ENCODE measurements around the gene CC2D2A.

The CC2D2A gene

GRCh38 chr4:15533817-15534216 is 64.1 kb downstream of the CC2D2A start:
- H3K9ac ChIP-seq (ENCODE audit: low read length), result no peak overlapping the region
- no peaks in the 10 kb centered on the region for H3K36me3 ChIP-seq (ENCODE audit: low read length)
- no peak overlapping the region for H3K4me2 ChIP-seq (ENCODE audit: low read depth, low read length, poor library complexity, severe bottlenecking)
- H3F3A ChIP-seq (ENCODE audit: insufficient read depth), result no peaks in the 10 kb centered on the region
- TF ChIP-seq EZH2phosphoT487 (conservative IDR thresholded peaks at IDR 0.05; ENCODE audit: low read length) (no peak), CTCF (IDR thresholded peaks at IDR 0.05; ENCODE audit: insufficient read depth, low read length, poor library complexity, severe bottlenecking) (no peak)
- no peak overlapping the region for H3K27ac ChIP-seq (ENCODE audit: low read depth, low read length)
- H3K79me2 ChIP-seq (ENCODE audit: insufficient read depth, low read length), result no peaks in the 10 kb centered on the region
- no peaks in the 10 kb centered on the region for H4K20me1 ChIP-seq (ENCODE audit: low read depth, low read length)
- H3K9me2 ChIP-seq (replicated peaks; ENCODE audit: insufficient read depth, low read length), result no peaks in the 10 kb centered on the region
- H3K9me3 ChIP-seq (ENCODE audit: insufficient read depth, low read length), result no peaks in the 10 kb centered on the region
- H2AFZ ChIP-seq (ENCODE audit: low read depth, low read length, severe bottlenecking), result no peak overlapping the region
- no peak overlapping the region for H3K4me3 ChIP-seq (ENCODE audit: insufficient read depth, low read length, poor library complexity, severe bottlenecking)
- no peaks in the 10 kb centered on the region for H3K27me3 ChIP-seq (ENCODE audit: low read length)

GRCh38 chr4:15535599-15535998 is 65.9 kb downstream of the CC2D2A start:
- Histone ChIP-seq H3K27me3 (ENCODE audit: low read length) (no peaks in the 10 kb centered on the region), H2AFZ (ENCODE audit: low read depth, low read length, severe bottlenecking) (no peak overlapping the region), H3K4me3 (ENCODE audit: insufficient read depth, low read length, poor library complexity, severe bottlenecking) (no peak overlapping the region), H3F3A (ENCODE audit: insufficient read depth) (no peaks in the 10 kb centered on the region), H3K36me3 (ENCODE audit: low read length) (no peaks in the 10 kb centered on the region), H3K27ac (ENCODE audit: low read depth, low read length) (no peak overlapping the region), H3K4me2 (ENCODE audit: low read depth, low read length, poor library complexity, severe bottlenecking) (no peak overlapping the region), H4K20me1 (ENCODE audit: low read depth, low read length) (no peaks in the 10 kb centered on the region), H3K9me2 (replicated peaks; ENCODE audit: insufficient read depth, low read length) (no peaks in the 10 kb centered on the region), H3K9me3 (ENCODE audit: insufficient read depth, low read length) (no peaks in the 10 kb centered on the region), H3K9ac (ENCODE audit: low read length) (no peak overlapping the region), H3K79me2 (ENCODE audit: insufficient read depth, low read length) (no peaks in the 10 kb centered on the region)
- TF ChIP-seq CTCF (IDR thresholded peaks at IDR 0.05; ENCODE audit: insufficient read depth, low read length, poor library complexity, severe bottlenecking) (no peak), EZH2phosphoT487 (conservative IDR thresholded peaks at IDR 0.05; ENCODE audit: low read length) (no peak)

- Histone ChIP-seq H3K27me3 (ENCODE audit: low read length) (no peaks in the 10 kb centered on the region), H3K36me3 (ENCODE audit: low read length) (no peaks in the 10 kb centered on the region), H3F3A (ENCODE audit: insufficient read depth) (no peaks in the 10 kb centered on the region), H3K9me3 (ENCODE audit: insufficient read depth, low read length) (no peaks in the 10 kb centered on the region), H4K20me1 (ENCODE audit: low read depth, low read length) (no peaks in the 10 kb centered on the region), H2AFZ (ENCODE audit: low read depth, low read length, severe bottlenecking) (no peak overlapping the region), H3K4me2 (ENCODE audit: low read depth, low read length, poor library complexity, severe bottlenecking) (no peak overlapping the region), H3K9ac (ENCODE audit: low read length) (no peak overlapping the region), H3K27ac (ENCODE audit: low read depth, low read length) (no peak overlapping the region), H3K4me3 (ENCODE audit: insufficient read depth, low read length, poor library complexity, severe bottlenecking) (no peak overlapping the region), H3K9me2 (replicated peaks; ENCODE audit: insufficient read depth, low read length) (no peaks in the 10 kb centered on the region), H3K79me2 (ENCODE audit: insufficient read depth, low read length) (no peaks in the 10 kb centered on the region)
- no peak for TF ChIP-seq CTCF (IDR thresholded peaks at IDR 0.05; ENCODE audit: insufficient read depth, low read length, poor library complexity, severe bottlenecking)
Measured at GRCh38 chr4:15536552-15537499, 67.1 kb downstream of the CC2D2A start.
